Suprapubic skin (tissue), 3 donors: Measurements from ENCODE around the gene HORMAD2.

Experiments used
- EP300 ChIP-seq: sonication (generic); formaldehyde crosslinking; IDR thresholded peaks from one replicate; pipeline ENCODE4 v1.6.1; 2017; ENCODE audit warnings: antibody characterized with exemption
- POLR2A ChIP-seq, 2 donors: fragments of 450-650 bp; IDR thresholded peaks; one replicate each; pipeline ENCODE4 v1.6.1; 2017; ENCODE audit warnings: antibody characterized with exemption in 2 of 2, mild to moderate bottlenecking in 2 of 2, moderate library complexity in 2 of 2
- TF ChIP-seq, protein P1 (sequence below), 2 donors: fragments of 200-600 bp in 1 of 2; fragments of 450-650 bp in 1 of 2; sonication (generic) in 1 of 2; IDR thresholded peaks; one replicate each; pipeline ENCODE4 v1.5.1; 2016 to 2019; ENCODE audit warnings: antibody characterized with exemption in 2 of 2, mild to moderate bottlenecking in 1 of 2, moderate library complexity in 1 of 2

- TF ChIP-seq, protein P1, sequence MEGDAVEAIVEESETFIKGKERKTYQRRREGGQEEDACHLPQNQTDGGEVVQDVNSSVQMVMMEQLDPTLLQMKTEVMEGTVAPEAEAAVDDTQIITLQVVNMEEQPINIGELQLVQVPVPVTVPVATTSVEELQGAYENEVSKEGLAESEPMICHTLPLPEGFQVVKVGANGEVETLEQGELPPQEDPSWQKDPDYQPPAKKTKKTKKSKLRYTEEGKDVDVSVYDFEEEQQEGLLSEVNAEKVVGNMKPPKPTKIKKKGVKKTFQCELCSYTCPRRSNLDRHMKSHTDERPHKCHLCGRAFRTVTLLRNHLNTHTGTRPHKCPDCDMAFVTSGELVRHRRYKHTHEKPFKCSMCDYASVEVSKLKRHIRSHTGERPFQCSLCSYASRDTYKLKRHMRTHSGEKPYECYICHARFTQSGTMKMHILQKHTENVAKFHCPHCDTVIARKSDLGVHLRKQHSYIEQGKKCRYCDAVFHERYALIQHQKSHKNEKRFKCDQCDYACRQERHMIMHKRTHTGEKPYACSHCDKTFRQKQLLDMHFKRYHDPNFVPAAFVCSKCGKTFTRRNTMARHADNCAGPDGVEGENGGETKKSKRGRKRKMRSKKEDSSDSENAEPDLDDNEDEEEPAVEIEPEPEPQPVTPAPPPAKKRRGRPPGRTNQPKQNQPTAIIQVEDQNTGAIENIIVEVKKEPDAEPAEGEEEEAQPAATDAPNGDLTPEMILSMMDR (IDR thresholded peaks at IDR 0.05), result no peak
- TF ChIP-seq EP300 (no peak), POLR2A (IDR thresholded peaks at IDR 0.05) (no peak)
These were observed 35.9 kb upstream of the HORMAD2 start for GRCh38 chr22:30044369-30044768.
